IPS DF 19.7 (cell line): ENCODE results near the gene LRRC34.
A peak's percentile ranks its signal among the peaks of the same experiment; 100 is the strongest.

Experiments used
- DNase-seq: peaks from one replicate; pipeline ENCODE4 v3.0.0-alpha.2; 2013; ENCODE audit warnings: low read depth, low spot score

LRRC34 gene

DNA sequence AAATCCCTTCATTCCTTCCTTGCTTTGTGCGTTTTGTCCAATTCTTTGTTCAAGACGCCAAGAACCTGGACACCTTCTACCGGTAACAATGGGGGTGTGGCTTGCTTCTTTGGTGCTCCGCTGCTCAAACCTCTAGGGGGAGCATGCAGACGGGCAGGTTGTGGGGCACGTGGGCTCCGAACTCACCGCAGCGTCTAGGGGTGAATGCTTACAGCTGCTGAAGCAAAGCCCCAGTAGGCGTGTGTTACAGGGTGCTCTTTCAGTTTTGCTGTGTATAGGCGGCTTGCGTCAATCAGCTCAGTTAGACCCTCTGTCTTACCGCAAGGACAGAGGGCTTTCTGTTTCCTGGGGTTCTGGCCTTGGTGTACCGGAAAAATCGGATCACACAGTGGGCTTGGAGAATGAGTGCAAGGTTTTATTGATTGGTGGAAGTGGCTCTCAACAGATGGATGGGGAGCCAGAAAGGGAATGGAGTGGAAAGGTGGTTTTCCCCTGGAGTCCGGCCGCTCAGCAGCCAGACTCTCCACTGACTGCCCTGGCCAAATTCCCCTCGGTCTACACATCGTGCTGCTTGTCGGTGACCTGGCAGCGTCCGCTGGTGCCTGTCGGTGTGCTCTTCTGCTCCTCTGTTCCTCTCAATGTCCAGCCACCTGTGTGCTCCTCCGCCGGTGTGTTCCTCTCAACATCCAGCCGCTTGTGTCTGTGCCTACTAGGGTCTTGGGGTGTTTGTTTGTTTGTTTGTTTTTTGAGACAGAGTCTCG is 1.2 kb upstream of the LRRC34 start:
- DNase-seq: no peak

DNA sequence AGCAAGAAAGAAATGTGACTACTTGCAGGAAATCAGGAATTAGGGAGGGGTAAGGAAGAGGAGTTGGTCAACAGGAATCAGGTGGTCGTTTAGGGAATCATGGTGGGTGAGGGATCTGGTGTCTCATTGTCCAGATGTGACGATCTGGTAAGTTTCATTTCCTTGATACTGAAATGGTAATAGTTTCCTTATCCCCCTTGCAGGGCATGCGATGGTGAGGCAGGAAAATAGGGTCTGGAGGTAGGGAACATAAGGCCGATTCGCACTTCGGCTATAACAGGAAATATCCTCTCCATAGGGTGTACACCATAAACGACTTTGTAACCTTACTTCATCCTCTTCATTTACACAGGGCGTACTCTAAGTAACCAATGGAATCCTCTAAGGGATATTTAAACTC is 574 bp upstream of the LRRC34 start:
- DNase-seq: no peak

DNA sequence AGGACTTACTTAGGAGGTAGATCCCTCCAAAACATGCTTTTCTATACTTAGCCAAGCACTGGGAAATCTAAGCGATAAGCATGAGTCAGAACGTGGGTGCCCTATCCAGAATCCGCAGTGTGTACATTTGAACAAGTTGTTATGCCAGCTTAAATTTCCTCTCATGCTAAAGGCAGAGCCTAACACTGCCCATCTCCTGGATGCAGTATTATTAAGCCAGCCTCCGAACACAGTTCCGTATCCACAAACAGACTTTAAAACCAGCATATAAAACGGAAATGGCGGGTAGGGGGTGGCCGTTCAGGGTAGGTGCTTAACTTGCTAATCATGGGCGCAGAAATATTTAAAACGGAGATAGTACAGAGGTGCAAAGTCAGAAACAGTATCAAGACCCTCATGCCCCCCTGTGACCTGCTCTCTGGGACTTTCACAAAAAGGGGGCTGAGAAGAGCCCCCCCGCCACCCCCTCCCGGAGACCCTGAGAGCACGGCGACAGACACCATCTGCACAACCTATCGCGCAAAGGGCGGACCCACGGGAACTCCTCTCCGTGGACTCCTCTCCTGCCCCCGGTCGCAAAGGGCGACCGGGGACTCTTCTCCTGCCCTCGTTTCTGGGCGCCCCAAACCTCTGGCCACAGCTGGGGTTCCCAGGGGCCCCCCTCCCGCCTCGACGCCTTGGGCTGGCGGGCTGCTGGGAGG is 923 bp downstream of the LRRC34 start:
- no peak for DNase-seq

DNA sequence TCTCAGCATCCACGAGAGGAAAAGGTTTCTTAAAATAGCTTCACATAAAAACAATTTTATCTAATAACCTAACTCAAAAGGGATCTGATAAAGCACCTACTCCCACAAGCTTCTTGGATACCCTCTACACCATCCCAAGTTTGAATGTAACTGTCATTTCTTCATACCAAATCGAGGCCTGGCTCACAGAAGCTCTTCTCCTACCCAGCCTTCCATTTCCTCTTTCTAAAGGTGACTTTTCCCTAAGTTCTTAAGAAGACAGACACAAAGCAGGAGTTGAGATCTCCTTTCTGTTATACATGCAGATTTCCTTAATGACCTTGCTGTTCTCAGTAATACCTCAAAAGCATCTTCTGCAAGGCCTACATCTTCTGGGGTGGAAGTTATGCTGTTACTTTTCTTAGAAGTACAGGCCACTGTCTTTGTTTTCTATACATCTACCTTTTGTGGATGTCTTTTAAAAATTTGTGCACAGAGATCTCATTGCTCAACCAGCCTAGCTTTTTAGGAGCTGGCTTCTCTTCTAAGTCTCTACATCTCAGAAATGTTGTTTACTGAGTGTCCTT is 3.4 kb downstream of the LRRC34 start:
- no peak for DNase-seq

DNA sequence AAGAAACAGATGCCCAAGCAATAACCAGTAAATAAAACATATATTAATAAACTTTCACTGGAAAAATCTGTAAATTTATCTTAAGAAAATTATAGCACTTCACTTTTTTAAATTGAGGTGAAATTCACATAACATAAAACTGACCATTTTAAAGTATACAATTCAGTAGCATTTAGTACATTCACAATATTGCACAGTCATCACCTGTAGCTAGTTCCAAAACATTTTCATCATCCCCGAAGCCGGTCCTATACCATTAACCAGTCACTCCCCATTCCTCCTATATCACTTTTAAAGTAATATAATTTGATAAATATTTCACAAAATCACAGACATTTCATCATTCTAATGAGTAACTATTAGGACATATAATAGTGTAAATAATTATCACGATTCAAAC is 8.0 kb downstream of the LRRC34 start:
- DNase-seq: no peak

DNA sequence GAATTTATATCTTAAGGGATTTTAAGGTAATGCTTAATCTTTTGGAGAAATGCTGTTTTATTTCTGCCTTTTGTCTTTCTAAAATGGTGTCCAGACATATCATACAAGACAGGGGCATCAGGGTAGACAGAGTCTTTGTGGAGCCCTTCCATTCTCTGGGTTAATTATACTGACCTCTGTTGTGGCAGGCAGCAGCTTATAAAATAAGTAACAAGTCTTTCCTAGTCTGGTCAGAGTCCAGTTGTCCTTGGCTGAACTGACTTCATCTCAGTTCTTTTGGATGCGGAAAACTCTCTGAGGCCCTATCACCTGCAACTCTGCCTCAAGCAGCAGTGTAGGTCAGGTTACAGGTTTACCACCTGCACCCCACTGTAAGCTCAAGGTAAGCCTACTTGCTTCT is 20.3 kb downstream of the LRRC34 start:
- no peak for DNase-seq

DNA sequence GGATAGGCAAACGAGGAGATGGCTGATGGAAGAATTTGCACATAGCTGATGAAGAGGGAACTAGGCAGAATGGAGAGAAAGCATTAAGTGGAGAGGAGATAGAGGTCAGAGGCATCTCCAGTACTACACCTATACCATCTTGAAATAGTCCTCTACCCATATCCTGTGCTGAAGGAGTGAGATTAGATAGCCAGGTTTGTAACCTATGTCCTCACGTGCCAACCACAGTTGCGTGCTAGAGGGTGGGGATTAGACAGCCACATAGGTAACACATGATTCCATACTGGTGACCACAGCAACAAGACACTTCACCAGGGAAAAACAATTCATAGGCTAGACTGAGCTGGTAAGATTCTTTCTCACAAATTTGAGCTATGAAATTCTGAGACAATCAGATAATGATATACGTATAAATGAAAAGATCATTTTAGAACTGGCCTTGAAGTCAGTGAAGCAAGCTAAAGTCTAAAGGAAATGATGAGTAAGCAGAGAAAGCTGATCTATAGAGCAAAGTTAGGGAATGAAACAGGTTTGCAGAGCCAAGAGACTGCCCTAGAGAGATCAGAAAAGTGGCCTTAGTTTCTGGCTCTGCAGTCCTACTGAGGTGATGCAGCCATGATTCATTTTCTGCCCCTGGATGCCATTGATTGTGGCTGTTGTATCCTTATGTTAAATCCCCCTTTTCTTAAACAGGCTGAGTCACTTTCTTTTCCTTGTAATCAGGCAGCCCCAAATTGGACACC is 21.8 kb downstream of the LRRC34 start:
- no peak for DNase-seq

DNA sequence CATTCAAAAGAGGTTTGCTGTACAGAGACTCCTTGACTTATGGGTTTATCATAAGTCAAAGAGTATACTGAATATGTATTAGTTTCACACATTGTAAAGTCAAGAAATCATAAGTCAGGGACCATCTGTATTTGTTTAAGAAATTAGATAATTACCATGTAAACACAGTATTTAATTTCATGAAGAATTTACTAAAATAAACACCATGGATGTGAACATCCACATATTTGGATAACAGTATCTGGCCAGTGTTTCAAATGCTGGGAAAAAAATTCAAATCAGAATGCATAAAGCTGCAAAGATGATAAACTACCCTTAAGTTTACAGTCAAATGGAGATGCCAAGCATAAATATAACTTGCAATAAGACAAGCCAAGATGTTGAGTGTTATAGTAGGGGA is 22.5 kb downstream of the LRRC34 start:
- DNase-seq: no peak

DNA sequence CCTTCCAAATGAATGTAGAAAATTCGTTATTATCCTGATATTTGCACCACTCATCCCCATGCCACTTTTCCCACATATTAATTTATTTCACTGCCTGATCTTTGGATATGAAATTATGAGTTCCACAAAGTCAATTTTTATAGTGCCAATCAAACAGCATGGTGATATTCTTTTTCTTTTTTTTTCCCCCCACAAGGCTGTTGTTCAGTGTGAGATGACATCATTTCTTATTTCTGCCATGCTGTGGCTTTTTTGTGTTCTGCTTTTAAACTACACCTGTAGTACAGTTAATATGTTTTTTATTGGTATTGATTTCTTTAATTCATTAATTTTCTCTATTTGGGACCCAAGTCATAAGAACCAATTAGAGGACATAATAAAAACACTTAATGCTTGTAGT is 24.9 kb downstream of the LRRC34 start:
- DNase-seq: no peak

DNA sequence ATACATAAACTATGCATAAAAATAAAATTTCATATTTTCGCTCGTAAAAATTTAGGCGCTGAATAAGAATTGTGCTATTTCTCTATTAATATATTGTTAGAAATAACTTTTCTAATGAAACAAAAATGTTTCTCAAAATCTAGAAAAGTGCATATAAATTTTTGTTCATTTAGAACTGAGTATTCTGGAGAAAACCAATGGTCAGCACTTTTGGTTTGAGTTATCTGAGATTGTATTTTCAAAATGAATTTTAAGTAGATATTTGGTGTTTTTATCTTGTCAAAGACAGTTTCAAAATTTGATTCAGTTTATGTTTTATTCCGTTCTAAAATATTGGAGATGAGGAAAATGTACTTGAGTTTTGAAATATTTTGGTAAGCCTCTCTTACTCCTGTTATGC is 25.6 kb downstream of the LRRC34 start:
- no peak for DNase-seq

DNA sequence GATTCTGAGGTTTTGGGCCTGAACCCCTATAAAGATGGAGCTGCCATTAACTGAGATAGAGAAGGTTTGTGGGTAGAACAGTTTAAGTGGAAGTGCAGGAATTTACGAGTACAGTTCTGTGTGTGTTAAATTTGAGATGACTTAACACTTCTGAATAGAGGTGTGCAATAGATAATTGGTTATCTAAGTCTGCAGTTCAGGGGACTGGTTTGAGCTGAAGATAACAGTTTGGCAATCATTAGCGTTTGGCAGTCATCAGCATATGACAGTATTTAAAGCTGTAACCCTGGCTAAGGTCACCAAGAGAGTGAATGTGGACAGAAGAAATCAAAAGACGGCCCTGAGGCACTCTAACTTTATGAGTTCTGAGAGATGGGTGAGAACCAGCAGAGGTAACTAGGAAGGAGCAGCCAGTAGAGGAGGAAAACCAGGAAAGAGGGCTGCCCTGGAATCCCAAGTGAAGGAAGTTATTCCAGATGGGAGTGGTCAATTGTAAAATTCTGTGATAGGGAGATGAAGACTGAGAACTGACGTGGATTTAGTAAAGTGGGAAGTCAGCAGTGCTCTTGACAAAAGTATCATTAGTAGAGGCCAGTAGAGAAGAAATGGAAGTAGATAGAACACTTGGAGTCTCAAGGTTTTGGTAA is 31.4 kb downstream of the LRRC34 start:
- no peak for DNase-seq

DNA sequence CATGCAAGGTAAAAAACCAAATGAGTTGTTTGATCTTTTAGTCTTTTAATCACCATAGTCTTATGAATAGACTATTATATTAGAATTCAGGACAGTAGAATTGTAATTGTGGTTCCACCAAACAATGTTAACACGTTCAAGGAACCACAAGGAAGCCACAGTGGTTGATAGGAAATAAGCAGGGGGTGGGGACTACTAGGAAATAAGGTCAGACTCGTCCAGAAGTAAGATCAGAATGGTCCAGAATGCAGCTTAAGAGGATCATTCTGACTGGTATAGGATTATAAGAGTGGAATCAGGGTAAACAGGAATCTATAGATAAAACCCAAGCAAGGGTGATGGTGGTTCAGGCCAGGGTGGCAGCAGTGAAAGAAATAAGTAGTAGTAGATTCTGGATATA is 32.0 kb downstream of the LRRC34 start:
- DNase-seq: no peak

DNA sequence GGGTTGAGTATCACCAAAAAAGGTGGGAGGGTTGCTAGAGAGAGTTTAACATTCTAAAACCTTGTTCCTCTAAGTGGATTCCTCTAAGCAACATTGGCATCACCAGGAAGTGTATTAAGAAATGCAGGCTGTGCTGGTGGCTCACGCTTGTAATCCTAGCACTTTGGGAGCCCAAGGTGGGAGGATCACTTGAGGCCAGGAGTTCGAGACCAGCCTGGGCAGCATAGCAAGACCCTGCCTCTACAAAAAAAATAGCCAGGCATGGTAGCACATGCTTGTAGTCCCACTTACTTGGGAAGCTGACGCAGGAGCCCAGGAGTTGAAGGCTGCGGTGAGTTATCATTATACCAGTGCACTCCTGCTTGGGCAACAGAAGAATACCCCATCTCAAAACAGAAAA is 34.9 kb downstream of the LRRC34 start:
- no peak for DNase-seq

DNA sequence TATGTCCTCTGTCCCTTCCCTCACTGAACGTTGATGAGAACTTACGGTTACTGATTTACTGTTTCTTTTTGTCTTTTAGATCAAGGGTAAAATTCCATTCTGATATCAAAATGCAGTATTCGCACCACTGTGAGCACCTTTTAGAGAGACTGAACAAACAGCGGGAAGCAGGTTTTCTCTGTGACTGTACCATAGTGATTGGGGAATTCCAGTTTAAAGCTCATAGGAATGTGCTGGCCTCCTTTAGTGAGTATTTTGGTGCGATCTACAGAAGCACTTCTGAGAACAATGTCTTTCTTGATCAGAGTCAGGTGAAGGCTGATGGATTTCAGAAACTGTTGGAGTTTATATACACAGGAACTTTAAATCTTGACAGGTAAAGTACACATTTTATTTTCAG is 38.5 kb downstream of the LRRC34 start:
- DNase-seq: no peak

DNA sequence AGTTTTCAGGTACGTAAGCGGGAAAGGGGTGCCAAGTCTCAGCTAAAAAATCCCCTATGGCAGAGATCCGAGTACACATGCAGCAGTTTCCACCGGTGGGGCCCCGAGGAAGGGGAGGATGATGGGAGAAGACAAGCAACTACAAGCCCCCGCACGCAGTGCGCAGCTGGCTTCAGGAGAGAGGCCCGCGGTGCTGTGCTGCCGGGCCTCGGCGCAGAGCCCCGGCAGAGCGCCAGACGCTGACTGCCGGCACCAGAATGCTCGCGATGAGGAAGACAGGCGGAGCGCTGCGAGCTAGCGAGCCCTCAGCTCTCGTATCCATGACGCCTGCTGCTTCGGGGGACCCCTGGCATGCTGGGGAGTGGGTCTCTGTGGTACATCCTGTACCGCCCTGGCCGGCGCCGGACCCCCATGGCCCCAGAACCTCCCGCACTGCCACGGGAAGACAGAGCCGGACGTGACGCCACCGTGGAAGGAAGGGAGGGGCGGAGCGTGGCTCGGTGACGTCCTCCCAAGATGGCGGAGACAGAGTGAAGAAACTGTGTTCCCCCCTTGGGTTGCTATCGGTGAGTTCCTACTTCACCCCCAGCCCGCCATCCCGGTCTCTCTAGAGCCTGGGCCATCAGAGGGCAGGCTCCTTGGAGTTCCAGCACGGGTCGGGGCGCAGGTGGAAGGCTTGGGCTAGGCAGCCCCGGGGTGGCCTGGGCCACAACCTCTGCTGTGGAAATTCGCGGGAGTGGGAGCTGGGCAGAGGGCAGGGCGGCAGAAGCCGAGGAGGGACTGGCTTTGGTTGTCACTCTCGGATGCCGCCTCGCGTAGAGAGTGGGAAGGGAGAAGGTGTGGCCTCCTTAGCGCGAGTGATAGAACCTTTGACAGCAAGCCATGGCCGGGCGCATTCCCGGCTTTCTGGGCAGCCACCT is 39.5 kb downstream of the LRRC34 start, which contains the start of gene MYNN:
TSS of gene MYNN (plus strand) at position 500 of the 920 bp plus-strand sequence. CDS start 900 bp downstream, outside the sequence.
- peak; percentile 72 for DNase-seq

DNA sequence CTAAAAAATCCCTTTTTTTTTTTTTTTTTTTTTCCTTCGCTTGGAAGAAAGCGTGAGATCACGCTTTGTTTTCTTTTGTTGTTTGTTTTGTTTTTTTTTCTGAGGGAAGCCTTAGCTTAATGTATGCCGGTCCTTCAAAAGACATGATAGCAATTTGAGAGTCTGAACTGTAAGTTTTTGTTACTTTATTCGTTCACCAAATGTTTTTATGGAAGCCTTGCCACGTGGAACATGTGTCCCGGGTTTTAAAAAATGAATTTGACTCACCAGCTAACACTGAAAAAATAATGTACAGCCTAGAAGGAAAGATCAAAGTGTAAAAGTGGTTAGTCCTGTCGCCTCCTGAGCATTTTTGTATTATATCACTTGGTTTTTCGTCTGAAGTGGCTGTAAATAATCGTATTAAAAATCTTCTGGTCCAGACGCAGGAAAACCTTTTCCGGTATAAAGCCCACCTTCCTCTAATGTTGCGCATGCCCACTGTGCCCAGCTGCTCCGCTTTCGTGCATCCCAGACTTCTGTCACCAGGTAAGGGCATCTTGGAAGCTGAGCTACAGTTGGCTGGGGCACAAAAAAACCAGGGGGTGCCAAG is 40.3 kb downstream of the LRRC34 start:
- no peak for DNase-seq

DNA sequence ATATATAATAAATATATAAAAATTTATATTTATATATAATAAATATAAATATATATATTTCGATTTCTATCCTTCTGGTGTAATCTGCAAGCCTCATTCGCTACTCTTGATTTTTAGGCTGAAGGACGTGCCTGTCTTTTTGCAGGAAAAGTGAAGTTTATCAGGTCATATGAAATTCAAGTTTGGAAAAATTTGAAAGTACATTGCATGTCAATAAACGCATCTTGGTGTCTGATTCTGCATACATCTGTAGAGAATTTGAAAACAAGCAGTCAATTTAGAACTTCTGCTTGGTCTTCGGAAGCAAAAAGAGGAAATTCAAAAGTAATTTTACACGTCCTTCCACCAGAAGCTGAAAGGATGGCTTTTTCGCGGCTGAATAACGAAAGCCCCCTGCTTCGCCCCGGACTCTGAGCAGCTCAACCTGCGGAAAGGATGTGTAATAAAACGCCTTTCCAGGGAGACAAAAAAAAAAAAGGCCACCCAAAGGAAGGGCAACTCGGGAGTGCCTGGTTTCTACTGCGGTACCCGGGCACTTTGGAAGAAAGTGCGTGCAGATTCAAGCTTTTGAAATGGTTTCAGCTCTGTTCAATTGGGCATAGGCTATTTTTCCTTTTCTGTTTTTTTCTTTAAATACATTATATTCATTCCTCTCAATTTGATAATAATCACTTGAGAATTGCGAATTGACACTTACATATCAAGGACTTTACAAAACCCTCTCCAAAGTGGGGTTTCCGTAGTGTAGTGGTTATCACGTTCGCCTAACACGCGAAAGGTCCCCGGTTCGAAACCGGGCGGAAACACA is 41.0 kb downstream of the LRRC34 start:
- DNase-seq: no peak

DNA sequence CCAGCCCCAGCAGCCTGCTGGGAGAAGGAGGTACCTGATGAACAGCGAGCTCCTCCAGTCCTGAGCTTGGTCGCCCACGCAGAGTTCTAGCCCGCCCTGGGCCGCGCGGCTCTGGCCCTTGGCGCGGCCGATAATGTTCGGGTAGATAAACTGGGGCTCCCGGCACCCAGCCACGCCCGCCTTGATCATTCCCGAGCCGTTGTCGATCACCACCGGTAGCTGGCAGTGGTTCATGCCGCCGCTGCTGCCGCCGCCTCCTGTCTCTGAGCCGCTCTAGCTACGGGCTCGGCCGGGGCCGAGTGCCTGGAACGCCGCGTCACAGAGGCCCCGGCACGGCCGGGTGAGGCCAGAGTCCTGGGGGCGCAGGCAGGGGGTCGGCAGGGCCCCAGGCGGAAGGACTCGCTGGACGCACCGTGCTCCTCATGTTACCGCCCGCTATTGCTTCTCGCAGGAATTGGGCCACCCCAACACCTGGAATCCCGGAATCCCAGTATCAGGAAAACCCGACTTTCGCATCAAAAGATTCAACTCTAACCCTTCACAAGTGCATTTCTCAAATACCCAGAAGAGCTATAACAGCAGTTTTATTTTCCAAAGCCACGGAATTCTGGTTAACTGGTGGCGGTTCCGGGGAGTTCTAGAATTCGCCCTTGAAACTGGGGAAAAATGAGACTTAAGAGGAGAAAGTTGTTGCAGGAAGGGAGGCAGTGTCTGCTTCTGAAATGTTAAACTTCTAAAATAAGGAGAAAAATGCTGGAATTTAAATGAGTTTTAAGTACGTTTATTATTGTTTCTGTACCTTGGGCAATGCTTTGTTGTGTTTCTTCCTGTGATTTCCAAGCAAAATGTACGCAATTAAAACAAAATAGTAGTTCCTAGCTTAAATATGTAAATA is 43.2 kb downstream of the LRRC34 start, which contains the start of gene ACTRT3:
TSS of gene ACTRT3 (minus strand) at position 275 of the 895 bp plus-strand sequence. CDS start at position 234, 41 bp downstream.
- DNase-seq: no peak
